GM23248 (cell line): ENCODE measurements around the gene GPR132.

Experiments used
- EZH2 ChIP-seq: fragments of 200-600 bp; sonication (generic); IDR thresholded peaks from 2 replicates; pipeline ENCODE4 v1.6.1; 2018; ENCODE audit warnings: antibody characterized with exemption, mild to moderate bottlenecking; ENCODE audit not compliant: insufficient read depth, poor library complexity, severe bottlenecking
- EZH2phosphoT487 ChIP-seq: fragments of 200-600 bp; sonication (generic); IDR thresholded peaks from 2 replicates; pipeline ENCODE4 v1.6.1; 2018; ENCODE audit warnings: antibody characterized with exemption, moderate library complexity, mild to moderate bottlenecking, low read depth; ENCODE audit not compliant: insufficient read depth

GRCh38 chr14:105006831-105007592 is 58.2 kb downstream of the GPR132 start:
- TF ChIP-seq EZH2phosphoT487, result no peak
- no peak for TF ChIP-seq EZH2
